HG02840 (cell line): ENCODE data around the gene MUC7.
"Not testable (repeated sequence)": the region's sequence is repeated elsewhere in the genome, so short reads cannot be mapped to it uniquely, and the experiment has no call there.

ENCODE experiments used
- ATAC-seq: cut with Tn5 transposase; IDR thresholded peaks from one replicate; pipeline ENCODE4 v1.9.1; 2021; ENCODE audit warnings: mild to moderate bottlenecking, moderate library complexity, moderate number of reproducible peaks; ENCODE audit not compliant: unreplicated experiment, low FRiP score

MUC7 gene

GRCh38 chr4:70471897-70472296 is at the start of gene MUC7:
MUC7 (plus strand) TSS chr4:70472197; CDS start chr4:70474022, 1,825 bp downstream.
- no peak for ATAC-seq

- no peak for ATAC-seq
Observed at GRCh38 chr4:70425306-70425705, 46.7 kb upstream of the MUC7 start.

DNA sequence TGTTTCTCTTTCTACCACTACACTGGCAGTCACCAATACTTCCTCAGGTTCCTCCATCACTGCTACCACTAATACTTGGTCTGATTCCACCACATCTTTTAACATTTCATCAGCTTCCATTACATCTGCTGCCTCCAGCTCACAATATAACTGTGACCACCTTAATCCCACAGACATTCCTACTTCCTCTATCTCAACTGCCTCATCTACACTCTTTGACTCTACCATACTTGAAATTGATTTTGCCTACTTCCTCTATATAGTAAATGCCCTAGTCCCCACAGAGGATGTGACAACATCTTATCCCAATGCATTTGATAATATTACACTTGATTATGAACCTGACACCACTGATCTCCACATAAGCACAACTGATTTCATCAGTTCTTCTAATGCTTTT is 45.2 kb upstream of the MUC7 start:
- ATAC-seq, result no peak

GRCh38 chr4:70437197-70437596 is 34.8 kb upstream of the MUC7 start:
- no peak for ATAC-seq

- ATAC-seq, result no peak
Observed at GRCh38 chr4:70442474-70442873, 29.5 kb upstream of the MUC7 start.

DNA sequence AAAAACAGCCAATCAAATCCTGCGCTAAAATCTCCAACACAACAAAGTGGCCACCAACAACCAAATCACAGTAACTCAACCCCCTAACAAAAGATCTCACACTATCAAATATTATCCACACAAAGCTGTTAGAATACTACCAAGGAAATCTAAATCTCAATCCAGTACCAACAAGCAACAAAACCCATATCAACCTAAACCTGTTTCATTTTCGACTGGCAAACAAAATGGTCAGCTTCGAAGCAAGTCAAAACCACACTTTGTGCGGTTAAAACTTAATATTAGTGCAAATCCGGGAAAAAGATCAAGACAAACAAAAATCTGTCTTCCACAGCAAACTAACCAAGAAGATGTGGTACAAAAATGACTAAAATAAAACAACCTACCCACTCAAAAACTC is 28.7 kb upstream of the MUC7 start:
- ATAC-seq, result no peak

DNA sequence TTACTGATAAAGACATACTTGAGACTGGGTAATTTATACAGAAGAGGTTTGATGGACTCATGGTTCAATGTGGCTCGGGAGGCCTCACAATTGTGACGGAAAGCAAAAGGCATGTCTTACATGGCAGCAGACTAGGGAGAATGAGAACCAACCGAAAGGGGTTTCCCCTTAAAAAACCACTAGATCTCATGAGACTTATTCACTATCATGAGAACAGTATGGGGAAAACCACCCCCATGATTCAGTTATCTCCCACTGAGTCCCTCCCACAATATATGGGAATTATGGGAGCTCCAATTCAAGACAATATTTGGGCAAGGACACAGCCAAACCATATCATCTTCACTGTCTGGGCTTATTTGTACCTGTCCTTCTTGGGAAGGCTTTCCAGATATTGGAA is 22.8 kb upstream of the MUC7 start:
- ATAC-seq, result no peak

DNA sequence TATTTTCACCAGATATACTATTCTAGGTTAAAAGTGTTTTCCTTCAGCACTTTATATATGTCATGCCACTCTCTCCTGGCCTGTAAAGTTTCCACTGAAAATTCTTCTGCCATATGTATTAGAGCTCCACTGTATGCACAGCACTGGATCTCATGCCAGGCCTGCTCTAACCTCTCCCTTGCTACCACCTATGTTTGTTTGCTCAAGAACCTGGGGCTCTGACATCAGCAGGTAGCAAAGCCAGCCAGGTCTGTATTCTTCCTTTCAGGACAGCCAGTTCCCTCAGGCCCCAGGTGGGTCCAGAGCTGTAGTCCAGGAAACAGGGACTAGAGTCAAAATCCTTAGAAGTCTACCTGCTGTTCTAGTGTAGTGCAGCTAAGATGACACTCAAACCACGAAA is 19.1 kb upstream of the MUC7 start:
- no peak for ATAC-seq

- ATAC-seq, result no peak
Observed at GRCh38 chr4:70463335-70463734, 8.7 kb upstream of the MUC7 start.

DNA sequence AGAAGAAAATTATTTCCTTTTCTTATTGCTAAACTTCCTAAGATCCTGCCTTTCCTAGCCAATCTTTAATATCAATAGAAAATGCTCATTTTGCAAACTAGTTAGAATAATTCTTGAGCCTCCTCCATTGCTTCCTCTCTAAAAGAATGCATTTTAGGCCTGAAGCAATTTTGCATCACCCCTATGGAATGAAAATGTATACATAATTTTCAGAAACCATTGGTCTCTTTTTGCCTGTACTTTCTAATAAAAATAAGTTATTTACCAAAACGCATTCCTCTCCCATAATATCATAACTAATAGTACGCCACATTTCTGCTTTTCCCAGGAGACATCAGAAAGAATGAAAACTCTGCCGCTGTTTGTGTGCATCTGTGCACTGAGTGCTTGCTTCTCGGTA is 1.7 kb downstream of the MUC7 start:
- ATAC-seq, result no peak

DNA sequence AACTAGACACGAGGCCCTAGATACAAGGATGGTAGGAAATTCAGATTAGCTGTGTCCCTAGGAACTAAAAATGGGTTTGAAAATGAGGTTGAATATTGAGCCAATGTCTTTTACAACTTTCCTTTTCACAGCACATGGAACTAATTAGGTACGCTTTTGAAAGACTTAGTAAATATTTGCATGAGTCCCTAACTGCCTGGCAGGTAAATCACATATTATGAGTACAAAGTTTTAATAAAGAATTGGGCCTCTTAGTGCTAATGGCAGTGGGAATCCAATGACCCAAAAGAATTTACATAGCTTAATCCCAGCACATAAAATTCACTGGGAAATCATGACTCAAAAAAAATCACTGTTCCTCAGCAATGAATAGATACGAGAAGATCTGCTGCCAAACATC is 16.8 kb downstream of the MUC7 start:
- no peak for ATAC-seq

DNA sequence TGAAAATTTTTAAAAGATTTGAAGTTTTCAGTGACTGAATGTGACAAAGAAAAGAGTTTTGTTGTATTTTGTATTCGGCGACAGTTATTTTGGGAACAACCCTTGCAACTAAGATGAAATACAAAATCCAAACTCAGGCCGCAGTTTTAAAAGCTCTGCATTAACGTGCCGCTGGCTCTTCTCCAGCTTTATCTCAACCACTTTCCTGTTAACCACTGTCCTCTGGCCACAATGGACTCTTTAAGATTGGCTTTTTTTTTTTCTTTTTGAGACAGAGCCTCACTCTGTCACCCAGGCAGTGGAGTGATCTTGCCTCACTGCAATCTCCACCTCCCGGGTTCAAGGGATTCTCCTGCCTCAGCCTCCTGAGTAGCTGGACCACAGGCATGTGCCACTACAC is 24.2 kb downstream of the MUC7 start:
- no peak for ATAC-seq

DNA sequence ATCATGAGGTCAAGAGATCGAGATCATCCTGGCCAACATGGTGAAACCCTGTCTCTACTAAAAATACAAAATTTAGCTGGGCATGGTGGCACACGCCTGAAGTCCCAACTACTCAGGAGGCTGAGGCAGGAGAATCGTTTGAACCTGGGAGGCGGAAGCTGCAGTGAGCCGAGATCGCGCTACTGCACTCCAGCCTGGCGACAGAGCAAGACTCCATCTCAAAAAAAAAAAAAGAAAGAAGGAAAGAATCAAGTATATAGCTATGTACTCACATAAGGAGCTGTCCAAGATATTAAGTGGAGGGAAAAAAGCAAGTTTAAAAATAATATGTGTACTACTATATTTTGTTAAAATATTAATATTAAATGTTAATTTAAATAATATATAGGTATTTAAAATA is 29.8 kb downstream of the MUC7 start:
- not testable (repeated sequence) for ATAC-seq

DNA sequence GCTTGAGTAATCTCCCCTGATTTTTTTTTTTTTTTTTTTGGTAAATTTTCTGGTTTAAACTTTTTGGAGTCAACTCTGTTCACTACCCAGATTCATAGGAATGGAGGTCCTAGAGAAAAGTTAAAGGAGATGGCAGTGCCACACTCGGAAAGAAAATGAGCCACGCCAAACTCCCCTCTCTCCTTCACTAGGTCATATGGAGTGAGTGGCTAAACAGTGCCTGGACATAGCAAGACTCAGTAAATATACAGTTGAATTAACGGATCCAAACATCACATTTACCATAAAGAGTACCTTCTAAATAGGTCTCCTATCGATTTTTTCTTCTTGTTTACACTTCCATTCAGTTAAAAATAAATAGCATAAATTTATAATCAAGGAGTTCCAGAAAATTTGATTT is 32.7 kb downstream of the MUC7 start:
- ATAC-seq, result no peak

DNA sequence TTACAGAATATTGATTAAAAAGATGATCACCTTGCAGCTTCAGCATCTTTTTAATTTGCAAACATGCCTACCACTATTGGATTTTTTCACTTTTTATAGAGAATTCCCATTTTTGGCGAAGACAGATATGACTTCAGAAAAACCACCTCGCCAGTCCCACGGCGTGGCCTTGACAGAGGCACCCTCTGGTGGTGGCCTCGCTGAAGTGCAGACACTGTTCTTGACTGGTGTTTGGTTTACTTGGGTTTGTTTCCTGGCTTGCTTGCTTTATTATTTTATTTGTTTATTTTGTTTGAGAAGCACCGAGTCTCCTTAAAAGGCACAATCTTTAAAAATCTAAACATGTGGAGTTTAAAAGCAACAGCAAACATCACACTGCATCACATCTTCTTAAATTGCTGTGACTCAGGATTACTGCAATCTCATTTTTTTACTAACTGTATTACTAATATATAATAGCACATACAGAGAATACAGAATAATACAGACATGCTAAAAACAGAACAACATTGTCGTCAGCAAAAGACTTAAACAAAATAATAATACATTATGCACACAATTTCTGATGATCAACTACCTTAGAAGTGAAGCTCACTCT is 33.3 kb downstream of the MUC7 start:
- ATAC-seq, result no peak

- no peak for ATAC-seq
Observed at GRCh38 chr4:70508801-70509200, 36.8 kb downstream of the MUC7 start.

- ATAC-seq, result no peak
Observed at GRCh38 chr4:70511365-70511764, 39.4 kb downstream of the MUC7 start.

GRCh38 chr4:70515367-70516250 is 43.6 kb downstream of the MUC7 start:
- ATAC-seq, result no peak

GRCh38 chr4:70518269-70518668 is 46.3 kb downstream of the MUC7 start, which contains the start of gene AMTN:
AMTN (plus strand) TSS chr4:70518569; CDS start chr4:70518778, 209 bp downstream.
- no peak for ATAC-seq

DNA sequence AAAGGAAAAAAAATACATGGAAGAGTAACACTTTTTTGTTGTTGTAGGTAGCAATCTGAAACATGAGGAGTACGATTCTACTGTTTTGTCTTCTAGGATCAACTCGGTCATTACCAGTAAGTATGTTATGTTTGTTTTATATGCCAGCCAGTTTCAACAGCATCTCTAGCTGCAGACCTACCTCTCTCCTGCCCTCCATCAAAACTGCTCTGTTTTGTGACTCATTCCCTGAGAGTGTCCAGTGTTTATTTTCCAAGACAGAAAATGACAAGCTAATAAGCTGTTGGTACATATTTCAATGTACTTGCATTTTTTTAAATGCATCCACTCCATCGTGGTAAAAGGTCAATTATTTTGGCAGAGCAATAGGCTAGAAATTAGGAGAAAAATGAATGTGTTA is 46.7 kb downstream of the MUC7 start:
- no peak for ATAC-seq

DNA sequence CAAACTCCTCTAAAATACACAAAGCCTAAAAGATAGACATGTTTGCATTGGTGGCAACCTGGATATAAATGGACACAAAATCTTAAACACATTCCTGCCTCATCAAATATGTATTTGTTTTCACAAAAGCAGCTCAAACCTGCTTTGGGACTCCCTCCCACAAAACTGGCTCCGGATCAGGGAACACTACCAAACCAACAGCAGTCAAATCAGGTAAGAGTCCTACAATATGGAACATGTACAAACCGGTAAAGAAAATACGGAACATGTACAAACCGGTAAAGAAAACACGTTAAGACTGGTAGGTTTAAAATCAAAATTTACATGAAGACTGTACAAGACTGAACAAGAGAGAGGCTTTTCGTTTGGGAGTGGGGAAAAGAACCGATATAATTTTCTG is 50.6 kb downstream of the MUC7 start:
- ATAC-seq, result no peak

DNA sequence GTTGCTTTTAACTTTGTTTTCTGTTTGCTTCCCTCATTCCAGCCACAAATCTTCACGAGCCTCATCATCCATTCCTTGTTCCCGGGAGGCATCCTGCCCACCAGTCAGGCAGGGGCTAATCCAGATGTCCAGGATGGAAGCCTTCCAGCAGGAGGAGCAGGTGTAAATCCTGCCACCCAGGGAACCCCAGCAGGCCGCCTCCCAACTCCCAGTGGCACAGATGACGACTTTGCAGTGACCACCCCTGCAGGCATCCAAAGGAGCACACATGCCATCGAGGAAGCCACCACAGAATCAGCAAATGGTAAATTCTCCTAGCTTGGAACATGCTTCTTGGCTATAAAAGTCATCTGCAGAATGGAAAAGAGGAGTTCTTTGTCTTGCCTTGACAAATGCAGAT is 59.0 kb downstream of the MUC7 start:
- no peak for ATAC-seq
